ENCODE data around the gene MAP2K4. TPM values are rescaled to one million over a fixed set of nuclear protein-coding genes. Genes with fewer than 3 reads are reported as not detected.

MAP2K4 gene
- total RNA-seq, 1 experiment from 2014 or later, result 41.2 TPM

GRCh38 chr17:12048843-12049473, 28.3 kb downstream of the MAP2K4 start:
- TF ChIP-seq CTCF (conservative IDR thresholded peaks at IDR 0.05; ENCODE audit: low read depth, low read length), result no peak
- ChIA-PET CTCF (no interaction called here), POLR2A (ENCODE audit: low non-redundant PET) (no interaction called here)
- Histone ChIP-seq H3K9me3 (ENCODE audit: low read depth, low read length, poor library complexity, severe bottlenecking) (no peaks in the 10 kb centered on the region), H3K4me3 (ENCODE audit: low read depth, low read length, poor library complexity, severe bottlenecking) (no peak overlapping the region), H3K36me3 (ENCODE audit: insufficient read depth, low read length, poor library complexity, severe bottlenecking) (no peaks in the 10 kb centered on the region), H3K4me1 (ENCODE audit: insufficient read depth, low read length, poor library complexity, severe bottlenecking) (peaks cover 11% of the 10 kb centered on the region), H3K27me3 (replicated peaks; ENCODE audit: insufficient read depth, low read depth, low read length, poor library complexity) (no peaks in the 10 kb centered on the region), H3K27ac (ENCODE audit: low read depth, low read length, poor library complexity, severe bottlenecking) (no peak overlapping the region)
- DNase-seq (ENCODE audit: low spot score), result no peak
- no TSS peak for BruUV-seq (replicated peaks)
- intact Hi-C loops (cut with micrococcal nuclease; ENCODE audit: unreplicated experiment), result no loop called here

- DNase-seq (ENCODE audit: low spot score), result no peak
- no peak overlapping the region for H3K4me3 ChIP-seq (ENCODE audit: low read depth, low read length, poor library complexity, severe bottlenecking)
- intact Hi-C loops (cut with micrococcal nuclease; ENCODE audit: unreplicated experiment), result no loop called here
- H3K36me3 ChIP-seq (ENCODE audit: insufficient read depth, low read length, poor library complexity, severe bottlenecking), result no peaks in the 10 kb centered on the region
- ChIA-PET POLR2A (ENCODE audit: low non-redundant PET) (no interaction called here), CTCF (no interaction called here)
- peaks cover 11% of the 10 kb centered on the region for H3K4me1 ChIP-seq (ENCODE audit: insufficient read depth, low read length, poor library complexity, severe bottlenecking)
- no peaks in the 10 kb centered on the region for H3K9me3 ChIP-seq (ENCODE audit: low read depth, low read length, poor library complexity, severe bottlenecking)
- H3K27ac ChIP-seq (ENCODE audit: low read depth, low read length, poor library complexity, severe bottlenecking), result no peak overlapping the region
- no TSS peak for BruUV-seq (replicated peaks)
- no peak for TF ChIP-seq CTCF (conservative IDR thresholded peaks at IDR 0.05; ENCODE audit: low read depth, low read length)
- no peak for TF ChIP-seq EZH2 (IDR thresholded peaks at IDR 0.05; ENCODE audit: borderline replicate concordance, low read depth, low read length, poor library complexity, severe bottlenecking)
- no peaks in the 10 kb centered on the region for H3K27me3 ChIP-seq (replicated peaks; ENCODE audit: insufficient read depth, low read depth, low read length, poor library complexity)
These were observed 30.1 kb downstream of the MAP2K4 start for GRCh38 chr17:12050646-12051225.

GRCh38 chr17:12053552-12053951, 32.9 kb downstream of the MAP2K4 start:
- POLR2A ChIA-PET (ENCODE audit: low non-redundant PET), result no interaction called here
- intact Hi-C loops (cut with micrococcal nuclease; ENCODE audit: unreplicated experiment), result no loop called here
- BruUV-seq (replicated peaks), result no TSS peak

More at GRCh38 chr17:12053552-12053951, 32.9 kb downstream of the MAP2K4 start:
- Histone ChIP-seq H3K4me3 (ENCODE audit: low read depth, low read length, poor library complexity, severe bottlenecking) (no peak overlapping the region), H3K36me3 (ENCODE audit: insufficient read depth, low read length, poor library complexity, severe bottlenecking) (no peaks in the 10 kb centered on the region), H3K27me3 (replicated peaks; ENCODE audit: insufficient read depth, low read depth, low read length, poor library complexity) (no peaks in the 10 kb centered on the region), H3K9me3 (ENCODE audit: low read depth, low read length, poor library complexity, severe bottlenecking) (no peaks in the 10 kb centered on the region), H3K4me1 (ENCODE audit: insufficient read depth, low read length, poor library complexity, severe bottlenecking) (peaks cover 5% of the 10 kb centered on the region), H3K27ac (ENCODE audit: low read depth, low read length, poor library complexity, severe bottlenecking) (no peak overlapping the region)
- TF ChIP-seq EZH2 (IDR thresholded peaks at IDR 0.05; ENCODE audit: borderline replicate concordance, low read depth, low read length, poor library complexity, severe bottlenecking), result no peak
- TF ChIP-seq CTCF (conservative IDR thresholded peaks at IDR 0.05; ENCODE audit: low read depth, low read length), result no peak
- CTCF ChIA-PET, result no interaction called here
- DNase-seq (ENCODE audit: low spot score), result no peak
